Measurements from ENCODE around the gene AIG1.

Gene AIG1

DNA sequence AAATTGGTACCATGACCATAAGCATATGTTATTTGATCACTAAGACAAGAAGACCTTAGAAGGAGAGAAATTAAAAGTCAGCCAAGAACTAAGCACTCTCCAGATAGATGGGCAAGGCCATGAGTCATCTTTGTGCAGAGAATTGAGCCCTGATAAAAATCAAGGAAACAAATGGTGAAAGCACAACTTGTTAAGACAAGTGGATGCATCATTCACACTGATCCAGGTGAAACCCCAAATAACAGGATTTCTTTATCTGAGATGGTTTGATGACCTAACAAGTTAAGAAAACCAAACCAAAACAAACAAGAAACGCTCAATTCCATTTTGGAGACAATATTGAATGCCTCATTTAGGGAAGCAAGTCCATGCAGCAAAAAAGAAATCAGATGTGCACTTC lies 268.2 kb downstream of the AIG1 start:
- TF ChIP-seq, protein P1, sequence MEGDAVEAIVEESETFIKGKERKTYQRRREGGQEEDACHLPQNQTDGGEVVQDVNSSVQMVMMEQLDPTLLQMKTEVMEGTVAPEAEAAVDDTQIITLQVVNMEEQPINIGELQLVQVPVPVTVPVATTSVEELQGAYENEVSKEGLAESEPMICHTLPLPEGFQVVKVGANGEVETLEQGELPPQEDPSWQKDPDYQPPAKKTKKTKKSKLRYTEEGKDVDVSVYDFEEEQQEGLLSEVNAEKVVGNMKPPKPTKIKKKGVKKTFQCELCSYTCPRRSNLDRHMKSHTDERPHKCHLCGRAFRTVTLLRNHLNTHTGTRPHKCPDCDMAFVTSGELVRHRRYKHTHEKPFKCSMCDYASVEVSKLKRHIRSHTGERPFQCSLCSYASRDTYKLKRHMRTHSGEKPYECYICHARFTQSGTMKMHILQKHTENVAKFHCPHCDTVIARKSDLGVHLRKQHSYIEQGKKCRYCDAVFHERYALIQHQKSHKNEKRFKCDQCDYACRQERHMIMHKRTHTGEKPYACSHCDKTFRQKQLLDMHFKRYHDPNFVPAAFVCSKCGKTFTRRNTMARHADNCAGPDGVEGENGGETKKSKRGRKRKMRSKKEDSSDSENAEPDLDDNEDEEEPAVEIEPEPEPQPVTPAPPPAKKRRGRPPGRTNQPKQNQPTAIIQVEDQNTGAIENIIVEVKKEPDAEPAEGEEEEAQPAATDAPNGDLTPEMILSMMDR (IDR thresholded peaks at IDR 0.05; ENCODE audit: borderline replicate concordance, control extremely low read depth, extremely low read depth, insufficient read depth, missing control alignments), result no peak
- in situ Hi-C loops (cut with MboI; ENCODE audit: low sequenced_read_pairs, unreplicated experiment), result no loop called here
- DNase-seq (ENCODE audit: low spot score), result no peak

DNA sequence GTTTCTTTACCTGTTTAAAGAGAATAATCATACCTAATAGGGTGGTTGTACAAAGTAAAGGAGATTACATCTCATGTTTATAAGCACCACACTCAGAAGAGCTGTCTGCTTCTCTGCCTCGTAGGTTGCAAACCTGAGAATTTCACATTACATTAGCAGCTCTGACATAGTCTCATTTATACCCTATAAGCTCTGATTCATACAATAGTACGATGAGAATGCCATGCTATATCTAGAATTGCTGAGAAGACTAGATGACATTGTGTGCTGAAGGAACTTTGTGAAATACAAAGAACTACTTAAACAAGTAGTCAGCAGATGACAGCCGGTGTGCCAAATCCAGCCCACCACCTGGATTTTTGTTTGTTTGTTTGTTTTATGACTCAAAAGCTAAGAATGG lies 268.6 kb downstream of the AIG1 start:
- TF ChIP-seq, protein P1 (IDR thresholded peaks at IDR 0.05; ENCODE audit: borderline replicate concordance, control extremely low read depth, extremely low read depth, insufficient read depth, missing control alignments), result no peak
- in situ Hi-C loops (cut with MboI; ENCODE audit: low sequenced_read_pairs, unreplicated experiment), result no loop called here
- no peak for DNase-seq (ENCODE audit: low spot score)

DNA sequence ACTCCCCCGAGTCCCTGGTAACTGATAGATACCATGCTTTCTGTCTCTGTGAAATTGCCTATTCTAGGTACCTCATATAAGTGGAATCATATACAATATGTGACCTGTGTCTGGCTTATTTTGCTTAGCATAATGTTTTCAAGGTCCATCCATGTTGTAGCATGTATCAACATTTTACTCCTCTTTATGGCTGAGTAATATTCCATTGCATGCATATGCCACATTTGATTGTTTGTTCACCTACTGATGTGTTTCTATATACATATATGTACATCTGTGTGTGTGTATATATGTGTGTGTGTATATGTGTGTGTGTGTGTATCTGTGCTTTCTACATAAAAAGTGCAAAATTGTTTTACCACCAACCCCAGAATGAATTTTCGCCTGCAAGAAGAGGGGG lies 270.7 kb downstream of the AIG1 start:
- TF ChIP-seq, protein P1 (IDR thresholded peaks at IDR 0.05; ENCODE audit: borderline replicate concordance, control extremely low read depth, extremely low read depth, insufficient read depth, missing control alignments), result no peak
- in situ Hi-C loops (cut with MboI; ENCODE audit: low sequenced_read_pairs, unreplicated experiment), result no loop called here

DNA sequence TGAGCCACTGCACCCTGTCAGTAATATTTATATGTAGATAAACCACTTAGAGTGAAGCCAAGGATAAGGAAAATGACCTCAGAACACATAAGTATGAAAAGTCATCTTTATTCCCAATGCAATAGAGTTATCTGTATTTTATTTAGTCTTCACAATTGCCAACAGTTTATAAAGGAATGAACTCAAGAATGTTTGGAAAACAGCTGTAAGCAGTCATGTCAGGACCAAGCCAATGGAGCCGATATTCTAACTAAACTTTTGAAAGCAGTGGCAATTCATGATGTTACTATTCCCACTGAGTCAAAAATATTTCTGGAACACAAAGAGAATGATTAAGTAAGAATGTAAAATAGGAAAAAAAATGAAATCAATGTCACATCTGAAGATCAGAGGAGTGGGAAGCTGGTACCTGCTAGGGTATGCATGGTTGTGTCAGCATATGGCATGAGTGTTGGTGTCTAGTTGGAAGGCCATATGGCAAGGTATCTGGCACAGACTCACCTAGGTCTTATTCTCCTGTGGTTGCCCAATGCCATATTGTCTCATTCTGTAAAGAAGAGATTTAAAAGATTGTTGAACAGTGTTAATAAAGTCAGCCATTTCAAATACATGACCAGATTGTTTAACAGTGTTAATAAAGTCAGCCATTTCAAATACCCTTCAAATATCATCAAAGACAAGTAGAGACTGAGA lies 271.6 kb downstream of the AIG1 start:
- in situ Hi-C loops (cut with MboI; ENCODE audit: low sequenced_read_pairs, unreplicated experiment), result no loop called here
- TF ChIP-seq, protein P1 (IDR thresholded peaks at IDR 0.05; ENCODE audit: borderline replicate concordance, control extremely low read depth, extremely low read depth, insufficient read depth, missing control alignments), result no peak
- DNase-seq (ENCODE audit: low spot score), result no peak

More for the DNA sequence above, 270.7 kb downstream of the AIG1 start:
- no peak for DNase-seq (ENCODE audit: low spot score)

DNA sequence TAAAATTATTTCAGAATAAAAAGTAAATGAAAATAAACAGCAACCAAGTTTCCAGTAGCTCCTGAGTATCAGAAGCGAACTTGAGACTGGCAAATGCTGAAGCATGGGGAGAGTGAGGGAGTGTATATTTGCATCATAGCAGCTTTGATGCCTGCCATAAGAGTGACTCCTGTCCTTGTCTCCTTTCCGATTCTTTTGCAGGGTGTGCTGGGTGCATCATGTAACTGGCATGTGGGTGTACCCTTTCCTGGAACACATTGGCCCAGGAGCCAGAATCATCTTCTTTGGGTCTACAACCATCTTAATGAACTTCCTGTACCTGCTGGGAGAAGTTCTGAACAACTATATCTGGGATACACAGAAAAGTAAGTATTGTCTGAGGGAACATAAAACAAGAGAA lies 272.4 kb downstream of the AIG1 start:
- in situ Hi-C loops (cut with MboI; ENCODE audit: low sequenced_read_pairs, unreplicated experiment), result no loop called here
- no peak for DNase-seq (ENCODE audit: low spot score)
- TF ChIP-seq, protein P1 (IDR thresholded peaks at IDR 0.05; ENCODE audit: borderline replicate concordance, control extremely low read depth, extremely low read depth, insufficient read depth, missing control alignments), result no peak

DNA sequence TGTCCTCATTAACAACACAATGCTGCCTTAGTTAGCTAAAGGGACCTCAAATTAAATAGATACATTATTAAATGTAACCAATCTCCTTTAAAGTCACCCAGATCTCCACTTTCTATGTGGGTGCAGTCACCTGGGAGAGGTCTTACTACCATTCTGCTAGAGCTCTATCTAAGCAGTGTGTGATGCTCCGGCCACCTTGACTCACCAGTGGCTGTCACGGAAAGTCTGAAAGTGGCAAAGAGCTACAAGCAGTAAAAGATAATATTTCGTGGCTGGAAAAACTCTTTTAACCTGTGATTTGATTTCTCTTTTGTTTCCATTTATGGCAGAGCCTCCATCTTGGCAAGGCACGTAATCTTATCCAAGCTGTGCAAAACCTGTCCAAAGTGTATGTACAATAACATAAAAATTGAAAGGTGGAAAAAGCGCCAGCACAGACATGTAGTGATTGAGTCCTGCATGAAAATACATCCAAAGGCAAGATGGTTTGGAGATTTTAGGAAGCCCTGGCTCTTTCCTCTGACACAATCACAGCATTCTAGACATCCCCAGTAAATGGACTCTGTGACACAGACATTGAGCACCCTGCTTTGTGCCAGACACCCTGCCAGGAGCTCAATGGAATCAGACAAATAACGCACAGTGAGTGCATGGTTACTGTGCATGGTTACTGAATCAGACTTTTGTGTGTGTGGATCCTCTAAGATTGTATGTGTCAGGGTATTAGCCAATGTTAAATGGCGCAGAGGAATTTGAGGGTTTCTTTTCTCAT lies 273.2 kb downstream of the AIG1 start:
- DNase-seq (ENCODE audit: low spot score), result no peak
- in situ Hi-C loops (cut with MboI; ENCODE audit: low sequenced_read_pairs, unreplicated experiment), result no loop called here
- TF ChIP-seq, protein P1 (IDR thresholded peaks at IDR 0.05; ENCODE audit: borderline replicate concordance, control extremely low read depth, extremely low read depth, insufficient read depth, missing control alignments), result no peak
